ENCODE results near the gene TNIP3.

Gene TNIP3

DNA sequence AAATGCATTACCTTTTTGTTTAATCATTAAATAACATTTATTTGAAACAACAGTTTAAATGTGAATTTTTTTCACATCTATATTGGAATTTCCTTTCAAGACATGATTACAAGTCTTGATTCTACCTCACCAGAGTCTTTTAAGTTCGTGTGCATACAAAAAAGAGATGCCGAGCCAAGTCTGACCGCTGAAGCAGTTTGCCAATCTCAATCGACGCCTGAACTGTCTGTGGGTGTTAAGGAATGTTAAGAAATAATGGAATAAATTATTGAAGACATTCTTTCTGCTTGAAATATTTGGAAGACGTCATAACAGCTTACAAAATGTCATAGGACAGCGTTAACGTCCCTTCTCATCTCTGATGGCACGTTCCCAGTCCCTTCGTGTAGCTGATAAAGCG lies 27.9 kb upstream of the TNIP3 start:
- H3K27me3 ChIP-seq (ENCODE audit: control insufficient read depth, insufficient read depth, low read length) = no peaks in the 10 kb centered on the region
- no peaks in the 10 kb centered on the region for H3K4me1 ChIP-seq (ENCODE audit: control insufficient read depth, insufficient read depth, low read length)
- H3K27ac ChIP-seq (ENCODE audit: low read depth, low read length) = no peak overlapping the region
- no peak overlapping the region for H3K4me3 ChIP-seq (ENCODE audit: low read depth, low read length)
- no peaks in the 10 kb centered on the region for H3K9me3 ChIP-seq (ENCODE audit: control insufficient read depth, insufficient read depth, low read depth, low read length)
- H3K36me3 ChIP-seq (ENCODE audit: control insufficient read depth, insufficient read depth, low read length) = no peaks in the 10 kb centered on the region
- no peak overlapping the region for H3K9ac ChIP-seq (ENCODE audit: low read length)

DNA sequence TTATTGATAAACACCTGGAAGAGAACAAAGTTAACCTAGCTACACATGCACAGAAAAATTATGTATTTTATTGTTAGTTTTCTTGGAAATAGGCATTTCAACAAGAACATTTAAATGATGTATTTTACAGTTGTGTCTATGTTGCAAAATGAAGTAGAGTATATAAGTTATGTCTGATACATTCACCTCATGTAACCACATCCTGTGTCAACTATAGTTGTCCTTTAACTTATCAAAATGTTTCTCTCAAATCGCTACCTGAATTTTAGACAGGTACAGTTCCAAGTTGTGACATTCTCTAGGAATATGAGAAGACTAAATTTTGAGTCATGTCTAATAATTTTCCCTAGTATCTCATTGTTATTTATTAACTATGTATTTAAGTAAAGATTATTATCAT lies 27.2 kb upstream of the TNIP3 start:
- no peaks in the 10 kb centered on the region for H3K9me3 ChIP-seq (ENCODE audit: control insufficient read depth, insufficient read depth, low read depth, low read length)
- H3K27me3 ChIP-seq (ENCODE audit: control insufficient read depth, insufficient read depth, low read length) = no peaks in the 10 kb centered on the region
- H3K9ac ChIP-seq (ENCODE audit: low read length) = no peak overlapping the region
- H3K4me1 ChIP-seq (ENCODE audit: control insufficient read depth, insufficient read depth, low read length) = no peaks in the 10 kb centered on the region; the same call in 1 of the 2 replicates
- no peaks in the 10 kb centered on the region for H3K36me3 ChIP-seq (ENCODE audit: control insufficient read depth, insufficient read depth, low read length)
- H3K27ac ChIP-seq (ENCODE audit: low read depth, low read length) = no peak overlapping the region
- no peak overlapping the region for H3K4me3 ChIP-seq (ENCODE audit: low read depth, low read length)

DNA sequence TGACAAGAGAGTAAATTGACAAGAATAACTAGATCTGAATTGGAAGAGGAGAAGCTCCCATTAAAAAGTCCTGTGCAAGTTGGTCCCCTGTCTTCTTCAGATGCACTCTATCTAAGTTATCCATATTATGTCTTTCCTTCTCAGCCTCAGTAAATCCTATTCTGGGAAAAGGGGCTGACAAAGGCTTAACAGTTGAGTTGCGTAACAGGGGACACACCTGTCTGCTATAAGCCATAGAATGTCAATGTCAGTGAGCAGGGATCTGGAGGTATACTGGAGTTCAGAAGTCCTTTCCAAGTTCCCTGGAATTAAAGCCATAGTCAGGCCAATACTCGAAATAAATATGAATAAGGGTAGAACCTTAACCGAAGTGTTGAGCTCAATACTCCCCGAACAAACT lies 26.3 kb upstream of the TNIP3 start:
- H3K27ac ChIP-seq (ENCODE audit: low read depth, low read length) = no peak overlapping the region
- no peaks in the 10 kb centered on the region for H3K36me3 ChIP-seq (ENCODE audit: control insufficient read depth, insufficient read depth, low read length)
- no peaks in the 10 kb centered on the region; the same call in 1 of the 2 replicates for H3K4me1 ChIP-seq (ENCODE audit: control insufficient read depth, insufficient read depth, low read length)
- H3K9me3 ChIP-seq (ENCODE audit: control insufficient read depth, insufficient read depth, low read depth, low read length) = no peaks in the 10 kb centered on the region
- no peaks in the 10 kb centered on the region for H3K27me3 ChIP-seq (ENCODE audit: control insufficient read depth, insufficient read depth, low read length)
- H3K4me3 ChIP-seq (ENCODE audit: low read depth, low read length) = no peak overlapping the region
- H3K9ac ChIP-seq (ENCODE audit: low read length) = no peak overlapping the region

DNA sequence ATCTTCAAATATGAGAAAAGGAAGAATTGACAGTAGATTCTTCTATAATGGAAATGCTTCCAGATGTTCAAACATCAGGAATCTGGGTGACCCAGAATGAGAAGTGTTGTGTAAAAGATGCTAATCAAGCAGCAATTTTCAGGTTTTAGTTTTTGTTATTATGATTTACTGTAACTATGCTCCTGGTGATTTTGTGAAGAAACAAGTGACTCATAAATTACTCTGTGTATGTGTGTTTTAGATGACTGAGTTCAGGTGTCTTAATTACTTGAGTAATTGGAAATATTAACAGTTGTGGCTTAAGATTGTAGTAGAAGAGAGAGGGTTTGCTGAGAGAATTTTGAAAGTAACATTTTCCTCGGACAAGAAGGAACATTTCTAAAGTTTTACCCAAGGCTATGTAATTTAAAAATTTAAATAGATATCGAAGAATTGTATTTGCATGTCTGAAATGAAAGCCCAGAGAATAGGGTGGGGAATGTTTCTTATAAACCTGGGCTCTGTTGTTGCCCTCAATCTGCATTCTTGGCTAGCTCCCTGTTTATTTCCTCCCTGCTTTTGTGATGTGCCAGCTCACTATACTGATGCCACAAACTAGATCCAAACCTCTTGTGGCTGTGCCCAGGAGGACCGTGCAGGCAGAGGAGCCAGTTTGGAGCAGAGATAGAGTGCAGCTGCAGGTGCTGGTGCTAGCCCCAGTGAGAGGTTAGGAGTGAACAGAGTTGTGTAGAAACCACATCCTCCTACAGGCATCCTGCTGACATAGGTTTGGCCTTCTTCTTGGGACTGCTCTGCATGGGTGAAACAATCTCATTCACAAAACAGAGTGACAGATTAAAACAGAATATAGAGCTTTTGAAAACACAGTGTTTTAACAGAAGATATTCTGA lies 25.4 kb upstream of the TNIP3 start:
- no peak overlapping the region for H3K4me3 ChIP-seq (ENCODE audit: low read depth, low read length)
- no peaks in the 10 kb centered on the region for H3K27me3 ChIP-seq (ENCODE audit: control insufficient read depth, insufficient read depth, low read length)
- no peak overlapping the region for H3K27ac ChIP-seq (ENCODE audit: low read depth, low read length)
- H3K9me3 ChIP-seq (ENCODE audit: control insufficient read depth, insufficient read depth, low read depth, low read length) = no peaks in the 10 kb centered on the region
- no peak overlapping the region for H3K9ac ChIP-seq (ENCODE audit: low read length)
- H3K36me3 ChIP-seq (ENCODE audit: control insufficient read depth, insufficient read depth, low read length) = no peaks in the 10 kb centered on the region
- no peaks in the 10 kb centered on the region; the same call in 1 of the 2 replicates for H3K4me1 ChIP-seq (ENCODE audit: control insufficient read depth, insufficient read depth, low read length)

DNA sequence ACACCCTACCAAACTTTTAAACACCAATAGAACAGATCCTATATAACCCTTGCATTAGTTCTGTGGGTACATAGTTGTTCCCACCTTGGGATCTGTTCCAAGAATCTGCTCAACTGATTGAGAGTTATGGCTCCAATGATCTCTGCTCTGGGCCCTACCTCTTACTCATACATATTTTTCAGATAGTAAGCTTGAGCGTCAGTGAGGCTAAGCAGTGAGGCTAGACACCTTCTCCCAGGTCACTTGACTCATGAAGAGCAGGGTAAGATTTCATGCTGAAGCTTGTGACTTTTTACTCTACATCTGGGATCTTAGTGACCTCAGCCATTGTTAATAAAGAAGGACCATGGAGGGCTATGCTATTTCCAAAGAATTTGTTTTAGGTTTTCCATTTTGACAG lies 23.1 kb upstream of the TNIP3 start:
- Histone ChIP-seq H3K4me3 (ENCODE audit: low read depth, low read length) (no peak overlapping the region), H3K36me3 (ENCODE audit: control insufficient read depth, insufficient read depth, low read length) (no peaks in the 10 kb centered on the region), H3K9me3 (ENCODE audit: control insufficient read depth, insufficient read depth, low read depth, low read length) (peaks cover 6% of the 10 kb centered on the region), H3K27me3 (ENCODE audit: control insufficient read depth, insufficient read depth, low read length) (no peaks in the 10 kb centered on the region), H3K27ac (ENCODE audit: low read depth, low read length) (no peak overlapping the region), H3K9ac (ENCODE audit: low read length) (no peak overlapping the region), H3K4me1 (ENCODE audit: control insufficient read depth, insufficient read depth, low read length) (no peaks in the 10 kb centered on the region; the same call in 1 of the 2 replicates)

DNA sequence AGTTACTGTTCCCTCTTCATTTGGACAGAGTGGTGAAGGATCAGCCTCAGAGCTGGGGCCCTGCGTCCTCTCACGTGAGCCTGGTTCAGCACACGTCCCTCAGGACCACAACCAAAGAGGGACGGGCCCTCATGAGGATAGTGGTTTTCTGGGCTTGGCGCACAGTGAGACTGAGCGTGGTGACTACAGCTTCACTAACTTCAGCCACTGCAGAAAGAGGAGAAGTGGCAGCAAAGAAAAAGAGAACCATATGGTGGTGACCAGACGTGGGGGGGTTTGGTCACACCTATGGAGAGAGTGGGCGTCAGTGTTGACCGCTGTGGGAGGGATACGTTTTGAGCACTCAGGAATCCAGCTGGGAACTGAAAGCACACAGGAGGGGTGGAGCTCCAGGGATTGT lies 21.8 kb upstream of the TNIP3 start:
- Histone ChIP-seq H3K36me3 (ENCODE audit: control insufficient read depth, insufficient read depth, low read length) (no peaks in the 10 kb centered on the region), H3K27ac (ENCODE audit: low read depth, low read length) (no peak overlapping the region), H3K4me3 (ENCODE audit: low read depth, low read length) (no peak overlapping the region), H3K9me3 (ENCODE audit: control insufficient read depth, insufficient read depth, low read depth, low read length) (peaks cover 6% of the 10 kb centered on the region), H3K9ac (ENCODE audit: low read length) (no peak overlapping the region), H3K4me1 (ENCODE audit: control insufficient read depth, insufficient read depth, low read length) (no peaks in the 10 kb centered on the region; the same call in 1 of the 2 replicates), H3K27me3 (ENCODE audit: control insufficient read depth, insufficient read depth, low read length) (no peaks in the 10 kb centered on the region)

DNA sequence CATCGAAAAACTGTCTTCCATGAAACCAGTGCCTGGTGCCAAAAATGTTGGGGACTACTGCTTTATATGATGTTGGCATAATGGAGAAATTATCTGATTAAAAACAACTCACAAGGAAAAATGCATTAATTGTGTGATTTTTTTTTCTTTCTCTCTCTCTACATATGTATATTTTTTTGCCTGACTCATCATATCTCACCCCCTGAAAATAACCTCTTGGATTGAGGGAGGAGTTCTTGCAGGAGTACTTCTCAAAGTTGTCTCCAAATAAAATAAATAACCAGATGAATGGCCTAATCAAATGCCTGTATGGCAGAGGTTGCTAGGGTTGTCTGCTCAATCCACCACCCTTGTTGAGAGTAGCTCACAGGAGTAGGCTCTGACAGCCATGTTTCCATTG lies 19.9 kb upstream of the TNIP3 start:
- Histone ChIP-seq H3K4me1 (ENCODE audit: control insufficient read depth, insufficient read depth, low read length) (no peaks in the 10 kb centered on the region; the same call in 1 of the 2 replicates), H3K9me3 (ENCODE audit: control insufficient read depth, insufficient read depth, low read depth, low read length) (peaks cover 6% of the 10 kb centered on the region), H3K4me3 (ENCODE audit: low read depth, low read length) (no peak overlapping the region), H3K9ac (ENCODE audit: low read length) (no peak overlapping the region), H3K27ac (ENCODE audit: low read depth, low read length) (no peak overlapping the region), H3K36me3 (ENCODE audit: control insufficient read depth, insufficient read depth, low read length) (no peaks in the 10 kb centered on the region), H3K27me3 (ENCODE audit: control insufficient read depth, insufficient read depth, low read length) (no peaks in the 10 kb centered on the region)

DNA sequence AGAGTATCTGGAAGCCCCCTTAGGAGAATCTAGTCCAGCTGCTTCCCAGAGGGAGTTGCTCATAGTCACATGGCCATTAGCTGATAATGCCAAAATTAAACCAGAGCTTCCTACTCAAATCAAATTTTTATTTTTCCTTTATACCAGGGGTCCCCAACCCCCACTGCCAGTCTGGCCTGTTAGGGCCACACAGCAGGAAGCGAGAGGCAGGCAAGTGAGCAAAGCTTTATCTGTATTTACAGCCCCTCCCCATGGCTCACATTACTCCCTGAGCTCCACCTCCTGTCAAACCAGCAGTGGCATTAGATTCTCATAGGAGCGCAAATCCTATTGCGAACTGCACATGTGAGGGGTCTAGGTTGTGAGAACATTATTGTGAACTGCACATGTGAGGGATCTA lies 19.2 kb upstream of the TNIP3 start:
- Histone ChIP-seq H3K4me1 (ENCODE audit: control insufficient read depth, insufficient read depth, low read length) (peaks cover 1% of the 10 kb centered on the region; the same call in 1 of the 2 replicates), H3K27ac (ENCODE audit: low read depth, low read length) (no peak overlapping the region), H3K36me3 (ENCODE audit: control insufficient read depth, insufficient read depth, low read length) (no peaks in the 10 kb centered on the region), H3K27me3 (ENCODE audit: control insufficient read depth, insufficient read depth, low read length) (no peaks in the 10 kb centered on the region), H3K9me3 (ENCODE audit: control insufficient read depth, insufficient read depth, low read depth, low read length) (peaks cover 6% of the 10 kb centered on the region), H3K4me3 (ENCODE audit: low read depth, low read length) (no peak overlapping the region), H3K9ac (ENCODE audit: low read length) (no peak overlapping the region)

DNA sequence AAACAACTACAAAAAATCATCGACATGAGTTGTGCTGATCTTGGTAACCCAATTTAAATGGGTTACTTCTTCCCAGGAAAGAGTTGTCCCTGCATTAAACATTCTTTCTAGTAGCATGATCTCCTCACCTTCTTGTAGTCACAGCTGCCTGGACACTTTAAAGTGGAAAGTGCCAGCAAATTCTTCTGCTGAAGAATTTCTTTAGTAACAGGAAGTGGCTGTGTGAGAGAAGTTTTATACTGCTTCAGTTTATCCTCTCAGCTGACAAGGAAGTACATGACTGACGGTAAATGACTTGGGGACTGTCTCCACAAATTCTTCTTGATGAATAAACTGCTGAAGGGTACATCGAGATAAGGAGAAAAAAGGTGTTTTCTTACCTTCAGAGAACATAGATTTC lies 18.2 kb upstream of the TNIP3 start:
- Histone ChIP-seq H3K27me3 (ENCODE audit: control insufficient read depth, insufficient read depth, low read length) (no peaks in the 10 kb centered on the region), H3K27ac (ENCODE audit: low read depth, low read length) (no peak overlapping the region), H3K4me3 (ENCODE audit: low read depth, low read length) (no peak overlapping the region), H3K4me1 (ENCODE audit: control insufficient read depth, insufficient read depth, low read length) (peaks cover 12% of the 10 kb centered on the region; the same call in 1 of the 2 replicates), H3K36me3 (ENCODE audit: control insufficient read depth, insufficient read depth, low read length) (no peaks in the 10 kb centered on the region), H3K9me3 (ENCODE audit: control insufficient read depth, insufficient read depth, low read depth, low read length) (peaks cover 6% of the 10 kb centered on the region), H3K9ac (ENCODE audit: low read length) (no peak overlapping the region)

DNA sequence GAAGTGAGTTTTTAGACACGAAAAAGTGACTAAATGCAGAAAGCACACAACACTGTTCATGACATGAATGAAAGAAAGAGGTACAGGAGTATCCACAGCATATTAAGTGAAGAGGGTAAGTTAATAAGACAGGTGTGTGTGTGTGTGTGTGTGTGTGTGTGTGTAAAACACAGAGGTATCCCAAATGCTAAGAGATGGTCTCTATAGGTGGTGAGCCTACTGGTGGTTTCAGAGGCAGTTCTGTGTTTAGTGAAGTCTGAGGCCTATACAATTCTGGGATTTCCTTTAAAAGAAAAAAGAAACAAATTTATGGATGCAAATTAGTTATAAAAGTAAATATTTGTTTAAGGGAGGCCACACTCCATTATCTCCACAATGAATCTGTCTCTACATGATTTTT lies 17.4 kb upstream of the TNIP3 start:
- Histone ChIP-seq H3K9ac (ENCODE audit: low read length) (no peak overlapping the region), H3K36me3 (ENCODE audit: control insufficient read depth, insufficient read depth, low read length) (no peaks in the 10 kb centered on the region), H3K27ac (ENCODE audit: low read depth, low read length) (no peak overlapping the region), H3K27me3 (ENCODE audit: control insufficient read depth, insufficient read depth, low read length) (no peaks in the 10 kb centered on the region), H3K4me3 (ENCODE audit: low read depth, low read length) (no peak overlapping the region), H3K4me1 (ENCODE audit: control insufficient read depth, insufficient read depth, low read length) (peaks cover 14% of the 10 kb centered on the region; the same call in 1 of the 2 replicates), H3K9me3 (ENCODE audit: control insufficient read depth, insufficient read depth, low read depth, low read length) (peaks cover 6% of the 10 kb centered on the region)

DNA sequence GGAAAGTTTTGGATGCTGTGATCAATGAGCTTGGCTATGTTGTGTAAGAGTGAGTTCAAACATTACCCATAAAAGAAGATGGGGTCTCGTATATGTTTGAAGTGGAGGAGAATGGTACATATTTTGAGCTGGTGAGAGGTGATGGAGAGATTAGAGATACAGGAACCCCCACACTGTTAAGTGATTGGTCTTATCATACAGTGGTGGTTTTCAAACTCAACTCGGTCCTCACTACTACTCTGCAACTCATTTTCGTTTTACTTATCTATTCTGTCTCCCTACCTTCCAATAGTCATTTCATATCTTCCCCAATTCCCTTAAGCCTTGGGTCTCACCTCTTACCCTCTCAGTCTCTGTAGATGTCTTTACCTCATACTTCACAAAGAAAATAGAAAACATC lies 16.4 kb upstream of the TNIP3 start:
- Histone ChIP-seq H3K4me3 (ENCODE audit: low read depth, low read length) (no peak overlapping the region), H3K4me1 (ENCODE audit: control insufficient read depth, insufficient read depth, low read length) (peaks cover 14% of the 10 kb centered on the region; the same call in 1 of the 2 replicates), H3K9me3 (ENCODE audit: control insufficient read depth, insufficient read depth, low read depth, low read length) (peaks cover 6% of the 10 kb centered on the region), H3K9ac (ENCODE audit: low read length) (no peak overlapping the region), H3K27ac (ENCODE audit: low read depth, low read length) (no peak overlapping the region), H3K27me3 (ENCODE audit: control insufficient read depth, insufficient read depth, low read length) (no peaks in the 10 kb centered on the region), H3K36me3 (ENCODE audit: control insufficient read depth, insufficient read depth, low read length) (no peaks in the 10 kb centered on the region)

All from HUES6 (cell line).